ENCODE results near the gene TTC8.

The TTC8 gene

DNA sequence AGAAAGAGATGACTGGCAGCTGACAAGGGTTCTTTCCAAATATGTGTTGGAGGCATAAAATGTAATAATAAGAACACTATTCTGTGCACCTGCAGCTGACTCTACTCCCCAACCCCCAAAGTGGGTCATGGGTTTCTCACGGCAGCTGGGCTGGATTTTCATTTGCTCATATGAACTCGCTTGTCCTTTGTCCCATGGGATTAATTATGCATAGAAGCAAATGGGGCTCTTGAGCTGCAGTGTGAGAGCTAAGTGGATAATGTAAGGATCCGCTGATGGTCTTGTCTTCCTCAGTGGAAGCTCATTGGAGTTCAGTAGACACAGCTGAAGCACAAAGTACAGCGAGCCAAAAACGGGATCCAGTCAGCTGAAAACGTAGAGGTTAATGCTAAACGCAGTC lies 46.3 kb downstream of the TTC8 start:
- DNase-seq: no peak

GRCh38 chr14:88871429-88871828 lies 47.0 kb downstream of the TTC8 start:
- DNase-seq: no peak

- DNase-seq: no peak
These were observed 48.5 kb downstream of the TTC8 start for GRCh38 chr14:88872976-88873375.

DNA sequence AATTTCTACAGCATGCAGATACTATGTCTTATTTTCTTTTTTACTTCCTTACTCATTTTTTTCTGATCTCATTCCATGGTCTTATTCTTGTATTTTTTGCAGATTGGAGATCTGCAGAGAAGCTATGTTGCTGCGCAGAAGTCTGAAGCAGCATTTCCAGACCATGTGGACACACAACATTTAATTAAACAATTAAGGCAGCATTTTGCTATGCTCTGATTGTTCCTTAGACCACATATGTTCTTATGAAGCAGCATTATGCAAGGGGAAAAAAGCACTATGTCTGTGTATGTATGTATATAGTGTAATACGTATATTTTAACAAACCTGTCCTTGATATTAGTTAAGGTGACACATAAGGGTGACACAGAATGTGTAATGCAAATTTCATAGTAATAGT lies 52.7 kb downstream of the TTC8 start:
- DNase-seq: no peak

GRCh38 chr14:88879022-88879421 lies 54.6 kb downstream of the TTC8 start:
- no peak for DNase-seq

- no peak for DNase-seq
These were observed 57.8 kb downstream of the TTC8 start for GRCh38 chr14:88882236-88882635.

- DNase-seq: no peak
These were observed 70.7 kb downstream of the TTC8 start for GRCh38 chr14:88895116-88895515.

DNA sequence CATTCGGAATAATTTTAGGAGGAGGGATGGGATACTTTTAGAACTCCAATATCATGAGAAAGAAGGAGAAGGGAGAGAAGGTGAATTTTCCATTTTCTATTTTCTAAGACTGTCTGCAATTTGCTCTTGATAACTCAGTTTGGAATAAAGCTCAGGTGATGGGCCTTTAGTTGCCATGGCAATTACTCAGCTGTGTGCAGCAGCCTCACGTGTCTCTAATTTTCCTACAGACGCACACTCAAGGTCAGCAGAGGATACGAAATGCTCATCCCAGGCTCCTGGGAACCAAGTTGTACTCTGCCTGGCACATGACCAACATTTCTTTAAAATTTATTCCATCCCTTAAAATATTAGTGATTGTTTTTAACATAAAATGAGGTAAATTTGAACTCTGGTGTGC lies 76.7 kb downstream of the TTC8 start:
- no peak for DNase-seq

DNA sequence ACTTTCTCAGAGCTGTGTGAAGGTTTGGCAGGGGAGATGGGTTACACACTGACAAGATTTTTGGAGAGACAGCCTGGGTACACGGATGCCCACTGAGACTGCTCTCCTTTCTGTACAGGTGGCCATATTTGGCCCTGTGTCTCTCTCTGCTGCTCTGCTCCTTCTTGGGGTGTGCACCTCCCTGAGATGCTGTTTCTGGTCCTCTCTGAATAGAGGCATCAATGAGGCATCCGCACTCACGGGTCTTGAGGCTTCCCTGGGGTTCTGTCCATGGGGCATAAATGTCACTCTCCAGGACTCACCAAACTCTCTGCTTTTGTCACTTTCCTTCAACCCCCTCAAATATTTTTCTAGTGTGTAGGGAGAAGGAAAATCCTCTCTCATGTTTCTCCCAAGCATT lies 77.5 kb downstream of the TTC8 start:
- DNase-seq: no peak

DNA sequence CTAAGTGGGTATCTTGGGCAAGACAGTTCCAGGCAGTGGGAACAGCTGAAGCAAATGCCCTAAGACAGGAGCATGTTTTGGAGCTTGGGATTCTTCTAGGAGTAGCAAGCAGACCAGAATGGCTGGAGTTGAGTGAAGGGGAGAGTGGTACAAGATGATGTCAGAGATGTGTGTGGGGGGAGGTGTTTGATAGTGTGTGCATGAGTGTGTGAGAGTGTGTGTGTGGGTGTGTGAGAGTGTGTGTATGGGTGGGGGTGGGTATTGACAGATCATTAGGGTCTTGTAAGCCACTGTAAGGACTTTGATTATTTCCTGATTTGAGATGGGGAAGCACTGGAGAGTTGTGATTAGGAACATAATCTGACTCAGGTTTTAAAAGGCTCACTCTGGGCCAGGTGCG lies 78.4 kb downstream of the TTC8 start:
- DNase-seq: no peak

- no peak for DNase-seq
These were observed 79.8 kb downstream of the TTC8 start for GRCh38 chr14:88904206-88904647.

GRCh38 chr14:88904864-88905263 lies 80.4 kb downstream of the TTC8 start:
- no peak for DNase-seq

GRCh38 chr14:88908216-88908615 lies 83.8 kb downstream of the TTC8 start:
- no peak for DNase-seq

DNA sequence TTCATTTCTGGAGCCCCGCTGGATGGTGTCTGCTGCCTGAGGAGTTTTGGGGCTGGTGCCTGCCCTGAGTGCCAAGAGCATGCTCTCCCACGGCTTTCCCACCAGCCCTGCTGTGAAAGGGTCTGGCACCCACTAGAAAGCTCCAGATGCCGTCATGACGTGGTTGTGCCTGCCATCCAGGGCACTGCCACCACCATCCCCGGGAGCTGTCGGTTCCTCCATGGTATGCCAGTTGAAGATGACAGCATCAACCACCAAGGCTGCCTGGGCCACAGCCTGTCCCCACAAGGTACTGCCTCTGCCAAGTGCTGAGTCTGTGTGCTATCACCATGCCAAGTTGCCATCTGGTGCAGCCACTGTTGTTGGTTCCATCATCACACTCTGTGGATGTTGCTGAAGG lies 85.9 kb downstream of the TTC8 start:
- no peak for DNase-seq

GRCh38 chr14:88911809-88912208 lies 87.4 kb downstream of the TTC8 start:
- no peak for DNase-seq

DNA sequence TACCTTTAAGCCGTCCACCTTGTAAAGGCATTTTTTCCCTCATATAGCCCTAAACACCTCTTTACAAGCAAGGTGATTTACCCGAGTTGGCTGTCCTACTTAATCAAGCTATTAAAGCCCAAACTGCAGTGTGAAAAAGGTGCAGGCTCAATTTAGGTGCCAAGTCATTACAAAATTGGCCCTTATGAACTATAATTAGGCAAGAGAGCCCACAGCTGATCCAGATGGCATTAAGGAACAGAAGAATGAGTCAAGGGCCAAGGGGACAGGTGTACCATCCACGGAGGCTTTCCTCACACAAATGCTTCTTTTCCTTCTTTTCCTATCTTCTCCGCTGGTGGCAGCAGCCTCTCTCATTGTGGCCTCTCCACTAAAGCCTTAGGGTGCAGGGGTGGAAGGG lies 90.5 kb downstream of the TTC8 start:
- no peak for DNase-seq

DNA sequence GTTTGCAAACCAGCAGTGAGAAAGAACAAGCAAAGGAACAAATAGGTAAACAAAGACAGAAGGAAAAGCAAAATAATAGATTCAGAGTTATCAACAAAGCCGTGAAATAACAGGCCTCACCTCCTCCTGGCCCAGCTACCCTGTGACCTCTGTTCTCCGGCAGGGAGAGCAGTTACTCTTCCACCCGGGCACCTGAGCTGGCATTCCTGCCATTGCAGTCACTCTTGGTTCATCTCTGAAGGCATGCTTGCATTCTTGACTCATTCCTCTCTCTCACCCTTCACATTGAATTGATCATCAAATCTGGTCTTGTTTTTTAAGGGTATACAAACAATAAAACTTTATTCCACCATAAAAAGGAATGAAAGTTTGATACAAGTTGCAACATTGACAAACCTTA lies 95.1 kb downstream of the TTC8 start:
- DNase-seq: no peak
